A673 (cell line): ENCODE data around the gene DNAJC30. TPM values are rescaled to one million over a fixed set of nuclear protein-coding genes. Genes with fewer than 3 reads are reported as not detected.
A peak's percentile ranks its signal among the peaks of the same experiment; 100 is the strongest.

Experiments used
- BruUV-seq: library from RNA; stranded (reverse); fragments of 400-500 nt; replicated peaks from 2 replicates; lab custom pipeline; 2021; lab: Mats Ljungman, UMichigan
- CTCF ChIA-PET: fragments of 300-600 bp; sonication (Branson Sonifier 250); formaldehyde crosslinking; loops from one replicate; lab custom pipeline; 2022; ENCODE audit warnings: antibody characterized with exemption; lab: Charles Lee
- POLR2A ChIA-PET: fragments of 300-600 bp; sonication (Branson Sonifier 250); formaldehyde crosslinking; loops from one replicate; lab custom pipeline; 2022; ENCODE audit warnings: antibody characterized with exemption; ENCODE audit not compliant: low non-redundant PET; lab: Charles Lee
- DNase-seq: peaks from one replicate; pipeline ENCODE4 v3.0.0-alpha.2; 2015; ENCODE audit warnings: low spot score
- H3K27ac ChIP-seq: fragments of 200-600 bp; sonication (generic); 2 replicates; pipeline ENCODE4 v1.5.1; 2016; ENCODE audit warnings: mixed run types, low read depth, mild to moderate bottlenecking, mixed read lengths, antibody characterized with exemption, low read length; ENCODE audit not compliant: poor library complexity, severe bottlenecking
- H3K27me3 ChIP-seq: fragments of 200-600 bp; sonication (generic); replicated peaks from 2 replicates; pipeline ENCODE4 v1.6.1; 2017; ENCODE audit warnings: mixed run types, low read depth, mild to moderate bottlenecking, mixed read lengths, antibody characterized with exemption, low read length; ENCODE audit not compliant: insufficient read depth, poor library complexity
- H3K36me3 ChIP-seq: fragments of 200-600 bp; sonication (generic); 2 replicates; pipeline ENCODE4 v1.6.1; 2016; ENCODE audit warnings: mixed run types, mild to moderate bottlenecking, mixed read lengths, antibody characterized with exemption, low read length; ENCODE audit not compliant: insufficient read depth, poor library complexity, severe bottlenecking
- H3K4me1 ChIP-seq: fragments of 200-600 bp; sonication (generic); 2 replicates; pipeline ENCODE4 v1.6.1; 2017; ENCODE audit warnings: mixed run types, mild to moderate bottlenecking, mixed read lengths, antibody characterized with exemption, low read length; ENCODE audit not compliant: insufficient read depth, poor library complexity, severe bottlenecking
- H3K4me3 ChIP-seq: fragments of 200-600 bp; sonication (generic); 2 replicates; pipeline ENCODE4 v1.5.1; 2016; ENCODE audit warnings: low read depth, mixed run types, mild to moderate bottlenecking, mixed read lengths, low read length; ENCODE audit not compliant: poor library complexity, severe bottlenecking
- H3K9me3 ChIP-seq: fragments of 200-600 bp; sonication (generic); 2 replicates; pipeline ENCODE4 v1.6.1; 2016; ENCODE audit warnings: mixed run types, low read depth, mild to moderate bottlenecking, mixed read lengths, antibody characterized with exemption, low read length; ENCODE audit not compliant: poor library complexity, severe bottlenecking
- EZH2 ChIP-seq: fragments of 200-600 bp; sonication (generic); IDR thresholded peaks from 2 replicates; pipeline ENCODE4 v1.6.1; 2017; ENCODE audit warnings: borderline replicate concordance, low read depth, mild to moderate bottlenecking, mixed read lengths, antibody characterized with exemption, low read length; ENCODE audit not compliant: poor library complexity, severe bottlenecking
- intact Hi-C: fragments of 100-400 bp; cut with micrococcal nuclease; formaldehyde crosslinking; loops from one replicate; pipeline ENCODE4 v1.10.0; 2022; ENCODE audit not compliant: unreplicated experiment
- total RNA-seq: library from RNA; stranded (reverse); gene quantifications from 2 replicates; pipeline ENCODE4 v1.2.3, GENCODE V29; 2021
- TF ChIP-seq, protein P1 (sequence below): fragments of 300-800, 200-600 bp; sonication (generic); conservative IDR thresholded peaks from 2 replicates; pipeline ENCODE4 v1.5.1; 2017; ENCODE audit warnings: low read depth, mild to moderate bottlenecking, antibody characterized with exemption, low read length, moderate library complexity, mixed read lengths

DNAJC30 gene
- total RNA-seq, 1 experiment from 2014 or later = 11.8 TPM

DNA sequence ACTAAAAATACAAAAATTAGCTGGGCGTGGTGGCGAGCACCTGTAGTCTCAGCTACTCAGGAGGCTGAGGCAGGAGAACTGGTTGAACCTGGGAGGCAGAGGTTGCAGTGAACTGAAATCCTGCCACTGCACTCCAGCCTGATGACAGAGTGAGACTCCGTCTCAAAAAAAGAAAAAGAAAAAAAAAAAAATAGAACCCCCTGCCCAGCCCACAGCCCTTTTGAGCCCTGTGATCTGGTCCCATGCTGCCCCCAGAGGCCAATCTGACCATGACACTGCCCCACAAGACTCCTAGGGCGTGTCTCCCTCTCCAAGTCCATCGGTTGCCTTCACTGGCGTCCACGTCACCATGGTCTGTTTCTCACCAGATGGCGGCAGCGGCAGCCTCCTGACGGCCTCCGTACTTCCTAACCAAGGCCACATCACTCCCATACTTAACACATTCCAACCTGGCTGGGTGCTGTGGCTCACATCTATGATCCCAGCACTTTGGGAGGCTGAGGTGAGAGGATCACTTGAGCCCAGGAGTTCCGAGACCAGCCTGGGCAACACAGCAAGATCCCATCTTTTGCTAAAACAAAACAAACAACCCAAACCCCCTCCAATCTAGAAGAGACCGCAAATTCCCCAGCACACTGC is 18.2 kb upstream of the DNAJC30 start:
- TSS peak; percentile 25 for BruUV-seq
- CTCF ChIA-PET = interaction anchor here (0.6 to 1.1 kb wide), 2 partner anchors 8 to 203 kb away, joined by 3 to 15 read pairs; no protein-coding TSS in a partner anchor
- POLR2A ChIA-PET = no interaction called here
- Histone ChIP-seq H3K27me3 (no peaks in the 10 kb centered on the region), H3K27ac (peak overlapping the region; percentile 68), H3K36me3 (peaks cover 66% of the 10 kb centered on the region), H3K9me3 (no peaks in the 10 kb centered on the region), H3K4me1 (peaks cover 34% of the 10 kb centered on the region), H3K4me3 (no peak overlapping the region)
- peak; percentile 58 for DNase-seq
- TF ChIP-seq EZH2 = no peak
- TF ChIP-seq, protein P1, sequence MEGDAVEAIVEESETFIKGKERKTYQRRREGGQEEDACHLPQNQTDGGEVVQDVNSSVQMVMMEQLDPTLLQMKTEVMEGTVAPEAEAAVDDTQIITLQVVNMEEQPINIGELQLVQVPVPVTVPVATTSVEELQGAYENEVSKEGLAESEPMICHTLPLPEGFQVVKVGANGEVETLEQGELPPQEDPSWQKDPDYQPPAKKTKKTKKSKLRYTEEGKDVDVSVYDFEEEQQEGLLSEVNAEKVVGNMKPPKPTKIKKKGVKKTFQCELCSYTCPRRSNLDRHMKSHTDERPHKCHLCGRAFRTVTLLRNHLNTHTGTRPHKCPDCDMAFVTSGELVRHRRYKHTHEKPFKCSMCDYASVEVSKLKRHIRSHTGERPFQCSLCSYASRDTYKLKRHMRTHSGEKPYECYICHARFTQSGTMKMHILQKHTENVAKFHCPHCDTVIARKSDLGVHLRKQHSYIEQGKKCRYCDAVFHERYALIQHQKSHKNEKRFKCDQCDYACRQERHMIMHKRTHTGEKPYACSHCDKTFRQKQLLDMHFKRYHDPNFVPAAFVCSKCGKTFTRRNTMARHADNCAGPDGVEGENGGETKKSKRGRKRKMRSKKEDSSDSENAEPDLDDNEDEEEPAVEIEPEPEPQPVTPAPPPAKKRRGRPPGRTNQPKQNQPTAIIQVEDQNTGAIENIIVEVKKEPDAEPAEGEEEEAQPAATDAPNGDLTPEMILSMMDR = peak; percentile 58
- intact Hi-C loops = no loop called here

DNA sequence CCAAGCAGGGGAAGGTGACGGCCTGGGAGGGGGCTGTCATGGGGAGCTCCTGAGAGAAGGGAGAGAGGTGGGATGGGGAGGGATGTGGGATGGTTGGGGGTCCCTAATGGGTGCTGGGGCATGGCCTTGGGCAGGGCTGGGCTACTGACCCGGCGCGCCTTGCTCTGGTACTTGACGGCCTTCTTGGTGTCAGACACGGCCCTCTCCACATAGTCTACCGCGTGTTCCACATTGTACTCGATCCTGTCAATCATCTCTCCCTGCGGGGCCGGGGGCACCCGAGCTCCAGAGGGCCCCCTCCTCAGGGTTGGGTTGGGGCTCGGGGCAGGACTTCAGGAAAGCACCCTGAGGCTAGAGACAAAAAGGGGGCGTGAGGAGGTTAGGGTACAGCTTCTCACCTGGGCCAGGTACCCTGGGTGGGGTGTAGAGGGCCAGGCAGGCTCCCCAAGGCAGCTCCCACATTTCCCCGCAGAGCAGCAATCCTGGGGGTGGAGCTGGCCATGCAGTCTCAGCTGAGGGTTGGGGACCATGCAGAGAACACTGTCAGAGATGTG is 17.4 kb upstream of the DNAJC30 start:
- ChIA-PET POLR2A (no interaction called here), CTCF (no interaction called here)
- Histone ChIP-seq H3K4me1 (peaks cover 26% of the 10 kb centered on the region), H3K27ac (no peak overlapping the region), H3K9me3 (no peaks in the 10 kb centered on the region), H3K36me3 (peaks cover 74% of the 10 kb centered on the region), H3K27me3 (no peaks in the 10 kb centered on the region), H3K4me3 (no peak overlapping the region)
- no peak for DNase-seq
- intact Hi-C loops = no loop called here
- TF ChIP-seq, protein P1 = no peak
- no peak for TF ChIP-seq EZH2
- no TSS peak for BruUV-seq

DNA sequence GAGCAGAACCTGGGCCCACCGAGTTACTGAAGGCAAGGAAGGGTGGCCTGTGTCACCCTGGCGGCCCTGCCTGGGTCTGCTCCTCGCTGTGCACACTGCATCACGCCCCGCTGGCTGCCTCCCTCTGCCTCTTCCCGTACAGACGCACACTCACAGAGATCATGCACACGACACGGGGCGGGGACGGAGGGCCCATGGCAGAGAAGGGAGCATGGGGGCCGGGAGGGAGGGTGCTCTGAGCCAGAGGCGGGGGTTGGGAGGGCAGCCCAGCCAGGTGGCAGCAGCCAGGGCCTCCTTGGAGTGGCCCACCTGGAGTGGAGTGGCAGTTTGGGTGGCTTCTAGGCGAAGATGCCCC is 16.8 kb upstream of the DNAJC30 start:
- POLR2A ChIA-PET = no interaction called here
- BruUV-seq = no TSS peak
- Histone ChIP-seq H3K36me3 (peaks cover 75% of the 10 kb centered on the region), H3K4me3 (no peak overlapping the region), H3K27me3 (no peaks in the 10 kb centered on the region), H3K4me1 (peaks cover 20% of the 10 kb centered on the region), H3K9me3 (no peaks in the 10 kb centered on the region), H3K27ac (no peak overlapping the region)
- CTCF ChIA-PET = no interaction called here
- TF ChIP-seq, protein P1 = no peak
- DNase-seq = no peak
- intact Hi-C loops = no loop called here
